Erythroblast (primary cell): Measurements from ENCODE around the gene CERS6.

Experiments
- GATA1 ChIP-seq: IDR thresholded peaks from 2 replicates; pipeline ENCODE4 v1.6.1; 2011; ENCODE audit warnings: low read depth, mild to moderate bottlenecking, control low read depth, low read length, moderate library complexity
- POLR2A ChIP-seq: IDR thresholded peaks from 2 replicates; pipeline ENCODE4 v1.6.1; 2011; ENCODE audit warnings: mild to moderate bottlenecking, low read length

- TF ChIP-seq GATA1 = no peak
- TF ChIP-seq POLR2A = no peak
Measured at GRCh38 chr2:168519534-168520308, 63.6 kb downstream of the CERS6 start.
